H9 (cell line): Measurements from ENCODE around the gene NLRP4. TPM values are rescaled to one million over a fixed set of nuclear protein-coding genes. Genes with fewer than 3 reads are reported as not detected.

Experiments used
- DNase-seq: peaks from one replicate; pipeline ENCODE4 v3.0.0-alpha.2; 2017
- H2AFZ ChIP-seq: one replicate; pipeline ENCODE4 v1.6.1; 2013; ENCODE audit warnings: mild to moderate bottlenecking, low read length, control low read depth, moderate library complexity
- H2AK5ac ChIP-seq: 2 replicates; pipeline ENCODE4 v1.6.1; 2013; ENCODE audit warnings: low read length, control low read depth, mixed read lengths; ENCODE audit not compliant: insufficient read length
- H2BK120ac ChIP-seq: one replicate; pipeline ENCODE4 v1.6.1; 2013; ENCODE audit warnings: low read depth, mild to moderate bottlenecking, low read length, control low read depth, inconsistent platforms; ENCODE audit not compliant: poor library complexity, severe bottlenecking
- H2BK12ac ChIP-seq: 2 replicates; pipeline ENCODE4 v1.6.1; 2013; ENCODE audit warnings: low read length, control low read depth, mixed read lengths, low read depth; ENCODE audit not compliant: insufficient read length
- H2BK15ac ChIP-seq: 2 replicates; pipeline ENCODE4 v1.6.1; 2013; ENCODE audit warnings: low read depth, low read length, control low read depth
- H2BK20ac ChIP-seq: one replicate; pipeline ENCODE4 v1.6.1; 2013; ENCODE audit warnings: low read depth, mild to moderate bottlenecking, low read length, control low read depth, inconsistent platforms; ENCODE audit not compliant: poor library complexity, severe bottlenecking
- H2BK5ac ChIP-seq: 2 replicates; pipeline ENCODE4 v1.6.1; 2013; ENCODE audit warnings: low read length, control low read depth, mixed read lengths; ENCODE audit not compliant: insufficient read length
- H3K14ac ChIP-seq: 2 replicates; pipeline ENCODE4 v1.6.1; 2013; ENCODE audit warnings: low read length, control low read depth; ENCODE audit not compliant: insufficient read depth
- H3K18ac ChIP-seq: 2 replicates; pipeline ENCODE4 v1.6.1; 2013; ENCODE audit warnings: low read depth, mild to moderate bottlenecking, mixed read lengths, low read length, control low read depth; ENCODE audit not compliant: insufficient read length
- H3K23ac ChIP-seq: 2 replicates; pipeline ENCODE4 v1.6.1; 2013; ENCODE audit warnings: low read length, control low read depth, mixed read lengths, low read depth; ENCODE audit not compliant: insufficient read length
- H3K23me2 ChIP-seq: 2 replicates; pipeline ENCODE4 v1.6.1; 2013; ENCODE audit warnings: low read depth, mild to moderate bottlenecking, mixed read lengths, low read length, control low read depth; ENCODE audit not compliant: insufficient read length, poor library complexity, severe bottlenecking
- H3K27ac ChIP-seq: 2 replicates; pipeline ENCODE4 v1.5.1; 2013; ENCODE audit warnings: low read length, control low read depth, mixed read lengths, low read depth; ENCODE audit not compliant: insufficient read length
- H3K27me3 ChIP-seq: 2 replicates; pipeline ENCODE4 v1.6.1; 2013; ENCODE audit warnings: low read length, control low read depth, inconsistent platforms; ENCODE audit not compliant: insufficient read depth
- H3K4ac ChIP-seq: 2 replicates; pipeline ENCODE4 v1.6.1; 2013; ENCODE audit warnings: low read depth, mild to moderate bottlenecking, control low read depth, inconsistent platforms, low read length, moderate library complexity
- H3K4me1 ChIP-seq: 2 replicates; pipeline ENCODE4 v1.6.1; 2013; ENCODE audit warnings: low read length, control low read depth, inconsistent platforms; ENCODE audit not compliant: insufficient read depth
- H3K4me2 ChIP-seq: 2 replicates; pipeline ENCODE4 v1.6.1; 2013; ENCODE audit warnings: low read length, control low read depth, mixed read lengths; ENCODE audit not compliant: insufficient read length, insufficient read depth
- H3K56ac ChIP-seq: 2 replicates; pipeline ENCODE4 v1.6.1; 2013; ENCODE audit warnings: low read depth, mild to moderate bottlenecking, mixed read lengths, low read length, control low read depth; ENCODE audit not compliant: insufficient read length
- H3K79me1 ChIP-seq: 2 replicates; pipeline ENCODE4 v1.6.1; 2013; ENCODE audit warnings: low read depth, mild to moderate bottlenecking, moderate library complexity, low read length, control low read depth, inconsistent platforms; ENCODE audit not compliant: insufficient read depth, poor library complexity, severe bottlenecking
- H3K79me2 ChIP-seq: 2 replicates; pipeline ENCODE4 v1.6.1; 2013; ENCODE audit warnings: low read length, control low read depth, inconsistent platforms; ENCODE audit not compliant: insufficient read depth
- H3K9ac ChIP-seq: 2 replicates; pipeline ENCODE4 v1.6.1; 2013; ENCODE audit warnings: low read length, control low read depth, mixed read lengths; ENCODE audit not compliant: insufficient read length; ENCODE audit errors: extremely low read depth
- H3K9me3 ChIP-seq: one replicate; pipeline ENCODE4 v1.6.1; 2013; ENCODE audit warnings: low read depth, low read length, inconsistent platforms; ENCODE audit not compliant: control insufficient read depth
- H3T11ph ChIP-seq: one replicate; pipeline ENCODE4 v1.6.1; 2013; ENCODE audit warnings: mild to moderate bottlenecking, low read length, control low read depth, inconsistent platforms
- H4K20me1 ChIP-seq: one replicate; pipeline ENCODE4 v1.6.1; 2013; ENCODE audit not compliant: control insufficient read depth, insufficient read length, insufficient read depth
- H4K5ac ChIP-seq: 2 replicates; pipeline ENCODE4 v1.6.1; 2013; ENCODE audit warnings: low read depth, mild to moderate bottlenecking, mixed read lengths, low read length, control low read depth; ENCODE audit not compliant: insufficient read length
- H4K8ac ChIP-seq: replicated peaks from 2 replicates; pipeline ENCODE4 v1.6.1; 2013; ENCODE audit warnings: low read length, control low read depth, mixed read lengths, low read depth; ENCODE audit not compliant: insufficient read length
- H4K91ac ChIP-seq: 2 replicates; pipeline ENCODE4 v1.6.1; 2013; ENCODE audit warnings: low read depth, mild to moderate bottlenecking, moderate library complexity, mixed read lengths, low read length, control low read depth; ENCODE audit not compliant: insufficient read length
- H3K27ac Mint-ChIP-seq, 3 experiments: 2 replicates in 2 of 3; 3 replicates in 1 of 3; pipeline ENCODE4 v1.8.0; 2020 to 2021; ENCODE audit warnings: mixed read lengths in 3 of 3, mild to moderate bottlenecking in 1 of 3, moderate library complexity in 1 of 3
- H3K27me3 Mint-ChIP-seq: 2 replicates; pipeline ENCODE4 v1.8.0; 2021; ENCODE audit warnings: low read depth, mild to moderate bottlenecking, moderate library complexity, mixed read lengths
- H3K36me3 Mint-ChIP-seq, 3 experiments: 2 replicates in 2 of 3; 3 replicates in 1 of 3; pipeline ENCODE4 v1.8.0; 2020 to 2021; ENCODE audit warnings: low read depth in 3 of 3, mixed read lengths in 3 of 3; ENCODE audit not compliant: insufficient read depth in 1 of 3
- H3K4me1 Mint-ChIP-seq, 2 experiments: 2 replicates each; pipeline ENCODE4 v1.8.0; 2020; ENCODE audit warnings: mixed read lengths in 2 of 2
- H3K4me3 Mint-ChIP-seq, 2 experiments: 2 replicates in 1 of 2; 3 replicates in 1 of 2; pipeline ENCODE4 v1.8.0; 2020 to 2021; ENCODE audit warnings: mild to moderate bottlenecking in 2 of 2, mixed read lengths in 2 of 2, moderate library complexity in 1 of 2
- H3K9me3 Mint-ChIP-seq, 2 experiments: 2 replicates in 1 of 2; 3 replicates in 1 of 2; pipeline ENCODE4 v1.8.0; 2020; ENCODE audit warnings: mild to moderate bottlenecking in 2 of 2, mixed read lengths in 2 of 2, moderate library complexity in 1 of 2
- WGBS: extraction: QIAGEN DNeasy Blood & Tissue Kit; methylation state at CpG from one replicate; pipeline ENCODE4 v1.1.7; 2013; ENCODE audit warnings: missing lambda C conversion rate, low lambda C conversion rate, mixed read lengths; ENCODE audit not compliant: insufficient read length; ENCODE audit errors: extremely low coverage; 5-methylcytosine and 5-hydroxymethylcytosine counted together
- total RNA-seq: library from RNA; stranded (reverse); gene quantifications from 2 replicates; pipeline ENCODE4 v1.2.1, GENCODE V29; 2021
- TF ChIP-seq, protein P1 (sequence below): fragments of 200-600 bp; sonication (generic); conservative IDR thresholded peaks from 3 replicates; pipeline ENCODE4 v1.8.0; 2021; ENCODE audit warnings: antibody characterized with exemption, mild to moderate bottlenecking

NLRP4 gene
- total RNA-seq, 1 experiment from 2014 or later, result not detected

GRCh38 chr19:55857974-55858373 lies 21.6 kb downstream of the NLRP4 start:
- TF ChIP-seq, protein P1, sequence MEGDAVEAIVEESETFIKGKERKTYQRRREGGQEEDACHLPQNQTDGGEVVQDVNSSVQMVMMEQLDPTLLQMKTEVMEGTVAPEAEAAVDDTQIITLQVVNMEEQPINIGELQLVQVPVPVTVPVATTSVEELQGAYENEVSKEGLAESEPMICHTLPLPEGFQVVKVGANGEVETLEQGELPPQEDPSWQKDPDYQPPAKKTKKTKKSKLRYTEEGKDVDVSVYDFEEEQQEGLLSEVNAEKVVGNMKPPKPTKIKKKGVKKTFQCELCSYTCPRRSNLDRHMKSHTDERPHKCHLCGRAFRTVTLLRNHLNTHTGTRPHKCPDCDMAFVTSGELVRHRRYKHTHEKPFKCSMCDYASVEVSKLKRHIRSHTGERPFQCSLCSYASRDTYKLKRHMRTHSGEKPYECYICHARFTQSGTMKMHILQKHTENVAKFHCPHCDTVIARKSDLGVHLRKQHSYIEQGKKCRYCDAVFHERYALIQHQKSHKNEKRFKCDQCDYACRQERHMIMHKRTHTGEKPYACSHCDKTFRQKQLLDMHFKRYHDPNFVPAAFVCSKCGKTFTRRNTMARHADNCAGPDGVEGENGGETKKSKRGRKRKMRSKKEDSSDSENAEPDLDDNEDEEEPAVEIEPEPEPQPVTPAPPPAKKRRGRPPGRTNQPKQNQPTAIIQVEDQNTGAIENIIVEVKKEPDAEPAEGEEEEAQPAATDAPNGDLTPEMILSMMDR, result no peak

More at GRCh38 chr19:55857974-55858373, 21.6 kb downstream of the NLRP4 start:
- H3K23me2 ChIP-seq, result no peaks in the 10 kb centered on the region
- no peak overlapping the region for H2BK5ac ChIP-seq
- H3K56ac ChIP-seq, result no peak overlapping the region
- no peak overlapping the region for H3K23ac ChIP-seq
- peaks cover 3% of the 10 kb centered on the region for H3K27me3 Mint-ChIP-seq
- no peak overlapping the region for H3K27ac Mint-ChIP-seq
- H2BK12ac ChIP-seq, result no peak overlapping the region
- no peak overlapping the region for H3K27ac ChIP-seq
- no peak overlapping the region for H3T11ph ChIP-seq
- H4K8ac ChIP-seq, result no peak overlapping the region
- H3K9me3 ChIP-seq, result peaks cover 90% of the 10 kb centered on the region
- H2BK120ac ChIP-seq, result no peak overlapping the region
- H3K36me3 Mint-ChIP-seq, result peaks cover 6 to 18% (median 10%) of the 10 kb centered on the region in 3 experiments; a peak in 6 of 7 replicates
- no CpG with 5 or more reads among the region's 23 CpGs for WGBS
- no peaks in the 10 kb centered on the region for H3K79me2 ChIP-seq
- no peak overlapping the region for H3K4me2 ChIP-seq
- no peak overlapping the region for H2BK20ac ChIP-seq
- H2BK15ac ChIP-seq, result no peak overlapping the region
- H2AFZ ChIP-seq, result no peak overlapping the region
- peaks cover 88 to 93% of the 10 kb centered on the region in 2 experiments for H3K9me3 Mint-ChIP-seq
- H3K4me1 Mint-ChIP-seq, result no peaks in the 10 kb centered on the region
- no peak overlapping the region for H3K4me3 Mint-ChIP-seq
- no peak overlapping the region for H4K5ac ChIP-seq
- H3K4ac ChIP-seq, result no peak overlapping the region
- H3K14ac ChIP-seq, result no peak overlapping the region
- no peaks in the 10 kb centered on the region for H4K20me1 ChIP-seq
- no peak overlapping the region for H2AK5ac ChIP-seq
- H3K79me1 ChIP-seq, result no peaks in the 10 kb centered on the region
- H3K27me3 ChIP-seq, result no peaks in the 10 kb centered on the region
- no peak overlapping the region for H3K18ac ChIP-seq
- no peak overlapping the region for H3K9ac ChIP-seq
- H4K91ac ChIP-seq, result no peak overlapping the region
- no peaks in the 10 kb centered on the region for H3K4me1 ChIP-seq
- DNase-seq, result no peak
